ENCODE results near the gene ASMTL. TPM values are rescaled to one million over a fixed set of nuclear protein-coding genes. Genes with fewer than 3 reads are reported as not detected.

Gene ASMTL
- total RNA-seq, 4 donors from 2014 or later: 3.4 to 20.3 (median 18.4) TPM

DNA sequence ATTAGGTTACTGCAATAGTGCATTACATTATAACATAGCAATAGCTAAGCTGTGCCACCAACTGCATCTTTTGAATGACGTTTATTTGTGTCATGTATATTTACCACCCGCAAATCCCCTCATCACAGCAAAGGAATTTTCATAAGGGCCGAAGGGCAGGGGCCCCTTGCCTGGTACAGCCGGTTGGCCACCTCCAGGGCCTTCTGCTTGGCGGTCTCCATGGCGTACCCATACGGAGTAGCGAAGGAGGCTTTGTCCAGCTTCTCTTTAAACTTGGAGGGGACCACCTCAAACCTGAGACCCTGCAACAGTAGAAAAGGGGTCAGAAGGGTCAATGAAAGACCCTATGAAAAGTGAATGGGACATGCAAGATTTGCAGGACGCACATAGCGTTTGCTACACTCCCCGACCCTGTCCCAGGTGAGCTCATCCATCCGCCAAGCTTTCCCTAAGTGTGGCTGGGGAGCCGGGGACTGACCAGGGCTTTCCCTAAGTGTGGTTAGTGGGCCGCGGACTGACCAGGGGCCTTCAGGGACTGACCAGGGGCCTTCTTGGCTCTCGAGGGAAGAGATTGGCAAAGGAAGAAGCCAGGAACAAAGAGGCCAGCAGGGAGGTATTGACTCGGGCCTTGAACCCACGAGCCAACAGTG, 10.6 kb downstream of the ASMTL start:
- intact Hi-C loops (cut with DNase I; ENCODE audit: low total_unique reads) (loop anchor here (10.0 kb wide), 1 partner anchor 1063 kb away; the partner anchor contains the start of genes DHRSX and ZBED1), in situ Hi-C loops (cut with MboI; ENCODE audit: low pct_ligation_motif_present in 1 of 4, low pct_unique_long_range_greater_than_20kb in 1 of 4, low sequenced_read_pairs in 3 of 4) (no loop called here)
- Histone ChIP-seq H3K9me3 (no peaks in the 10 kb centered on the region), H3K27me3 (no peaks in the 10 kb centered on the region), H3K4me3 (no peak overlapping the region), H3K4me1 (no peaks in the 10 kb centered on the region), H3K27ac (no peak overlapping the region), H3K36me3 (peaks cover 0 to 5% (median 0%) of the 10 kb centered on the region in 4 donors)
- no peak for DNase-seq
- no peak for TF ChIP-seq POLR2A (IDR thresholded peaks at IDR 0.05)
- TF ChIP-seq CTCF (IDR thresholded peaks at IDR 0.05): no peak
- TF ChIP-seq POLR2AphosphoS5 (IDR thresholded peaks at IDR 0.05): no peak
- TF ChIP-seq EP300 (IDR thresholded peaks at IDR 0.05; ENCODE audit: low read depth): no peak
- WGBS, 2 donors (ENCODE audit: low coverage in 1 of 2): 90 to 96% methylated on average over 9 to 18 of the region's 18 CpGs

DNA sequence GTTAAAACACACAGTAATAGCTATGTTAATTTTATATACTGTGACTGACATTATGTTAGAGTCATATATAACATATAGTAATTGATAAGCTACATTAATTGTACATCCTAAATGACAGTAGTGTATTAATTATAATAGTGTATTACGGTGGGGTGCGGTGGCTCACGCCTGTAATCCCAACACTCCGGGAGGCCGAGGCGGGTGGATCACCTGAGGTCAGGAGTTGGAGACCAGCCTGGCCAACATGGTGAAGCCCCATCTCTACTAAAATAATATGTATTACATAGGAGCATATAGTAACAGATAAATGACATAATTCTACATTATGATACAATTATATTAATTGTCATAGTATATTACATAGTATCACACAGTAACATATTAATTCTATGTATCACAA, 12.2 kb downstream of the ASMTL start:
- in situ Hi-C loops (cut with MboI; ENCODE audit: low pct_ligation_motif_present in 1 of 4, low pct_unique_long_range_greater_than_20kb in 1 of 4, low sequenced_read_pairs in 3 of 4) (no loop called here), intact Hi-C loops (cut with DNase I; ENCODE audit: low total_unique reads) (loop anchor here (10.0 kb wide), 1 partner anchor 1064 kb away; the partner anchor contains the start of genes DHRSX and ZBED1)
- no peaks in the 10 kb centered on the region for H3K9me3 ChIP-seq
- no peak overlapping the region for H3K4me3 ChIP-seq
- H3K27ac ChIP-seq: no peak overlapping the region
- no peak for TF ChIP-seq POLR2A (IDR thresholded peaks at IDR 0.05)
- no peak for TF ChIP-seq POLR2AphosphoS5 (IDR thresholded peaks at IDR 0.05)
- no peak for TF ChIP-seq EP300 (IDR thresholded peaks at IDR 0.05; ENCODE audit: low read depth)
- no peak for TF ChIP-seq CTCF (IDR thresholded peaks at IDR 0.05)
- H3K27me3 ChIP-seq: no peaks in the 10 kb centered on the region
- 97 to 98% methylated on average over 6 of the region's 6 CpGs for WGBS, 2 donors (ENCODE audit: low coverage in 1 of 2)
- H3K4me1 ChIP-seq: no peaks in the 10 kb centered on the region
- DNase-seq: no peak
- H3K36me3 ChIP-seq: peaks cover 0 to 5% (median 2%) of the 10 kb centered on the region in 4 donors

- intact Hi-C loops (cut with DNase I; ENCODE audit: low total_unique reads) (no loop called here), in situ Hi-C loops (cut with MboI; ENCODE audit: low pct_ligation_motif_present in 1 of 4, low pct_unique_long_range_greater_than_20kb in 1 of 4, low sequenced_read_pairs in 3 of 4) (no loop called here)
- no peaks in the 10 kb centered on the region for H3K9me3 ChIP-seq
- WGBS, 2 donors (ENCODE audit: low coverage in 1 of 2): 99% methylated on average over 20 of the region's 20 CpGs; no CpG with 5 or more reads in 1 of the 2 donors
- no peaks in the 10 kb centered on the region for H3K4me1 ChIP-seq
- no peak for TF ChIP-seq EP300 (IDR thresholded peaks at IDR 0.05; ENCODE audit: low read depth)
- TF ChIP-seq POLR2A (IDR thresholded peaks at IDR 0.05): no peak
- TF ChIP-seq POLR2AphosphoS5 (IDR thresholded peaks at IDR 0.05): no peak
- TF ChIP-seq CTCF (IDR thresholded peaks at IDR 0.05): no peak
- H3K36me3 ChIP-seq: peaks cover 0 to 4% (median 0%) of the 10 kb centered on the region in 4 donors
- no peak overlapping the region for H3K4me3 ChIP-seq
- no peak overlapping the region for H3K27ac ChIP-seq
- H3K27me3 ChIP-seq: no peaks in the 10 kb centered on the region
- no peak for DNase-seq
Measured at GRCh38 chrX:1435241-1435895, 17.3 kb downstream of the ASMTL start.

DNA sequence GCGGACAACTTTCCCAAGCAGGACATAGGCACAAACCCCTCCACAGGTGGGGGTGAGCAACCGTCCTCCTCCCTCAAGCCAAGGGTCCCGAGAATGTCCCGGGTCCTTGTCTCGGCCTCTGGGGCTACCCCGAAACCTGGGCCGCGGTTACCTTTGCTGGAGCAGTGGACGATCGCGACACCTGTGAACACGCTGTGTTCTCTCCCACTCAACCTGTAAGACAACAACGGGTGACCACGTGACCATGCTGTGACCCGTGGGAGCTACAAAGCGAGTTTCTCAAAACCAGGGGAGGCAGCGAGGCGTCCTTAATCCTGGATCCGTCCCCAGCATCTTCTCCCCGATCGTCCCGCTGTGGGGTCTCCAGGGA, 17.9 kb downstream of the ASMTL start:
- DNase-seq: no peak
- no peak overlapping the region for H3K27ac ChIP-seq
- intact Hi-C loops (cut with DNase I; ENCODE audit: low total_unique reads) (no loop called here), in situ Hi-C loops (cut with MboI; ENCODE audit: low pct_ligation_motif_present in 1 of 4, low pct_unique_long_range_greater_than_20kb in 1 of 4, low sequenced_read_pairs in 3 of 4) (no loop called here)
- no peaks in the 10 kb centered on the region for H3K4me1 ChIP-seq
- TF ChIP-seq POLR2A (IDR thresholded peaks at IDR 0.05) (no peak), POLR2AphosphoS5 (IDR thresholded peaks at IDR 0.05) (no peak), EP300 (IDR thresholded peaks at IDR 0.05; ENCODE audit: low read depth) (no peak), CTCF (IDR thresholded peaks at IDR 0.05) (no peak)
- no peaks in the 10 kb centered on the region for H3K9me3 ChIP-seq
- no peak overlapping the region for H3K4me3 ChIP-seq
- no peaks in the 10 kb centered on the region for H3K27me3 ChIP-seq
- WGBS, 2 donors (ENCODE audit: low coverage in 1 of 2): 93 to 96% methylated on average over 3 to 22 of the region's 22 CpGs
- peaks cover 0 to 4% (median 0%) of the 10 kb centered on the region in 4 donors for H3K36me3 ChIP-seq
